BJ (cell line): ENCODE data around the gene LOX. TPM values are rescaled to one million over a fixed set of nuclear protein-coding genes. Genes with fewer than 3 reads are reported as not detected.

Source experiments
- CTCF ChIA-PET: fragments of 350-600 bp; formaldehyde crosslinking; extraction: SDS; loops from one replicate; lab custom pipeline; 2021; ENCODE audit warnings: antibody characterized with exemption, inconsistent platforms; lab: Yijun Ruan, JAX
- POLR2A ChIA-PET: fragments of 300-600 bp; sonication (Branson Sonifier 250); formaldehyde crosslinking; extraction: SDS; loops from one replicate; lab custom pipeline; 2021; ENCODE audit warnings: antibody characterized with exemption; lab: Charles Lee
- DNase-seq: peaks from one replicate; pipeline ENCODE4 v3.0.0-alpha.2; 2011; ENCODE audit warnings: low read depth
- H3K27me3 ChIP-seq: 2 replicates; pipeline ENCODE4 v1.6.0; 2011; ENCODE audit warnings: low read length; ENCODE audit not compliant: control insufficient read depth, insufficient read depth
- H3K36me3 ChIP-seq: 2 replicates; pipeline ENCODE4 v1.5.1; 2011; ENCODE audit warnings: low read length; ENCODE audit not compliant: control insufficient read depth, insufficient read depth
- H3K4me3 ChIP-seq: 2 replicates; pipeline ENCODE4 v1.5.1; 2011; ENCODE audit warnings: low read depth, mild to moderate bottlenecking, control low read depth, low read length
- polyA plus RNA-seq: library from polyadenylated mRNA; depleted of rRNA; stranded (reverse); fragments of >200 nt; gene quantifications from 2 replicates; pipeline ENCODE4 v1.2.3, GENCODE V29; 2011
- TF ChIP-seq, protein P1 (sequence below): IDR thresholded peaks from 2 replicates; pipeline ENCODE4 v1.5.1; 2011; ENCODE audit warnings: low read depth, mild to moderate bottlenecking, control low read depth, inconsistent platforms, low read length, moderate library complexity; ENCODE audit not compliant: insufficient read depth

Gene LOX
- polyA plus RNA-seq, 1 experiment: 668 TPM

DNA sequence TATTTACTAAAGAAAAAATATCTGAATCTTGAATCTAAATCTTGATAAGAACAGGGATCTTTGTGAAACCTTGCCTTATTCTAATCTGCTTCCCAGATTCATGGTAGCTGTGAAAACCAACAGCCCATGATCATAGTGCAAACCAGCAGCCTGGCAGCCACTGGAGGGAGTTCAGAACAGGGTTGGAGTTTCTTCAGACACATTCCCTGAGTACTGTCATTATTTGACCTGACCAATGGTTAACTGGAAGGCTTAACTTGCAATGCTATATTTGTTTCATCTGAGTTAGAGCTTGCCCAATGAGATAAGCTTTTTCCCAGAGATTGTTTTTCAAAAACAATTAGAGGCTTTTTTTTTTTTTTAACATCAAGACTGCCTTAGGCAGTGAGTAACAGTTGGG, 47.8 kb downstream of the LOX start:
- ChIA-PET CTCF (no interaction called here), POLR2A (interaction anchor here (0.6 kb wide), 1 partner anchor 113 kb away, joined by 6 read pairs; no protein-coding TSS in a partner anchor)
- DNase-seq: no peak
- no peaks in the 10 kb centered on the region for H3K36me3 ChIP-seq
- H3K27me3 ChIP-seq: no peaks in the 10 kb centered on the region
- H3K4me3 ChIP-seq: no peak overlapping the region
- TF ChIP-seq, protein P1, sequence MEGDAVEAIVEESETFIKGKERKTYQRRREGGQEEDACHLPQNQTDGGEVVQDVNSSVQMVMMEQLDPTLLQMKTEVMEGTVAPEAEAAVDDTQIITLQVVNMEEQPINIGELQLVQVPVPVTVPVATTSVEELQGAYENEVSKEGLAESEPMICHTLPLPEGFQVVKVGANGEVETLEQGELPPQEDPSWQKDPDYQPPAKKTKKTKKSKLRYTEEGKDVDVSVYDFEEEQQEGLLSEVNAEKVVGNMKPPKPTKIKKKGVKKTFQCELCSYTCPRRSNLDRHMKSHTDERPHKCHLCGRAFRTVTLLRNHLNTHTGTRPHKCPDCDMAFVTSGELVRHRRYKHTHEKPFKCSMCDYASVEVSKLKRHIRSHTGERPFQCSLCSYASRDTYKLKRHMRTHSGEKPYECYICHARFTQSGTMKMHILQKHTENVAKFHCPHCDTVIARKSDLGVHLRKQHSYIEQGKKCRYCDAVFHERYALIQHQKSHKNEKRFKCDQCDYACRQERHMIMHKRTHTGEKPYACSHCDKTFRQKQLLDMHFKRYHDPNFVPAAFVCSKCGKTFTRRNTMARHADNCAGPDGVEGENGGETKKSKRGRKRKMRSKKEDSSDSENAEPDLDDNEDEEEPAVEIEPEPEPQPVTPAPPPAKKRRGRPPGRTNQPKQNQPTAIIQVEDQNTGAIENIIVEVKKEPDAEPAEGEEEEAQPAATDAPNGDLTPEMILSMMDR: no peak

DNA sequence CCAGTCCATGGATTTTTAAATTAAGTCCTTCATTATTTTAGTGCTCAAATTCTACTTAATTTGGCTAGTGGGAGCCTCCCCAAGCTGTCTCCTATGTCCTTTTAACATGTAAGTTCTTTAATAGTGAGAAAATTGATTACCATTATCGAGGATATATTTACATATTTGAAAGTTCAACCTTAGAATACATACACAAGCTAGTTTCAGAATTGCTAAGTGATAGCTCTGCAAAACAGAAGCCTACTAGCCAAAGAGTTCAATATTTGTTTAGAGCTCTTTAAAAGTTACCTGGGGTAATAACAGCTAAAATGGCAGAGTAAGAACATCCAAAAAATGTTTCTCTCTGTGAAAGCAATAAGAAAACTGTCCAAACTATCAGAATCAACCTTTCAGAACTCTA, 48.2 kb downstream of the LOX start:
- CTCF ChIA-PET: no interaction called here
- Histone ChIP-seq H3K27me3 (no peaks in the 10 kb centered on the region), H3K4me3 (no peak overlapping the region), H3K36me3 (no peaks in the 10 kb centered on the region)
- DNase-seq: no peak
- POLR2A ChIA-PET: interaction anchor here (0.6 kb wide), 1 partner anchor 114 kb away, joined by 6 read pairs; no protein-coding TSS in a partner anchor
- TF ChIP-seq, protein P1: no peak

DNA sequence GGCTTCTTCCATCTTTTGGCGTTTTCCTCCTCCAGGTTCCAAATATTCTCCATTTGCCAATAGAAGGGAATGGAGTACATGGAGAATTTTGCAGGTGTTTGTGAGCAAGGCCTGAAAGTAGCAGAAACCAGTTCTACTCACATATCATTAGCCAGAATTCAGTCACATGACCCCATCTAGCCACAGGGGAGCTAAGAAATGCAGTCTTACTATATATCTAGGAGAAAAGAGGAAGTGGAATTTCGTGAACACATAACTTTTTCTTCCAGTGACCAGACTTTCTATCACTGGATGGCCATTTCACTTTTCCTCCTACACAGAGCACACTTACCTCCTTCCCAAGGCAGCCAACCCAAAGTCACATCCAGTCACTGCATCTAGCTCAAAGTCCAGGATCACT, 55.1 kb downstream of the LOX start:
- ChIA-PET POLR2A (no interaction called here), CTCF (no interaction called here)
- Histone ChIP-seq H3K36me3 (no peaks in the 10 kb centered on the region), H3K27me3 (no peaks in the 10 kb centered on the region), H3K4me3 (no peak overlapping the region)
- TF ChIP-seq, protein P1: no peak
- DNase-seq: no peak

DNA sequence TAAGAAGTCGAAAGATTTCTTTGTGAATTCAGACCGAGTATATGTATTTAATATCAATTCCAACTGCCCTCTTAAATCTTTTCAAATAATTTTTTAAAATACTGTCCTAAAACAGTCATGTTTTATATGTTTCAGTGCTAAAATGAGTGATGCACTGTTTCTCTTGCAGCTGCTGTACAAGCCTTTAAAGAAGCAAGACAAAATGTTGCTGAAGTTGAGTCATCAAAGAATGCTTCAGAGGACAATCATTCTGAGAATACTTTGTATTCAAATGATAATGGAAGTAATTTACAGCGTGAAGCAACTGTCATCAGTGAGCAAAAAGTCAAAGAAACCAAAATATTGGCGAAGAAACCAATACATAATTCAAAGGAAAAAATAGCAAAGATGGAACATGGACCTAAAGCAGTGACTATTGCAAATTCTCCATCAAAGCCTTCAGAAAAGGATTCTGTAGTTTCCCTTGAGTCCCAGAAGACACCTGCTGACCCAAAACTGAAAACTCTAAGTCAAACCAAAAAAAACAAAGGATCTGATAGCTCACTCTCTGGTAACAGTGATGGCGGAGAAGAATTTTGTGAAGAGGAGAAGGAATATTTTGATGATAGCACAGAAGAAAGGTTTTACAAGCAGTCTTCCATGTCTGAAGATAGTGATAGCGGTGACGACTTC, 58.0 kb downstream of the LOX start:
- Histone ChIP-seq H3K36me3 (no peaks in the 10 kb centered on the region), H3K4me3 (no peak overlapping the region), H3K27me3 (no peaks in the 10 kb centered on the region)
- no peak for DNase-seq
- ChIA-PET POLR2A (no interaction called here), CTCF (no interaction called here)
- TF ChIP-seq, protein P1: no peak

DNA sequence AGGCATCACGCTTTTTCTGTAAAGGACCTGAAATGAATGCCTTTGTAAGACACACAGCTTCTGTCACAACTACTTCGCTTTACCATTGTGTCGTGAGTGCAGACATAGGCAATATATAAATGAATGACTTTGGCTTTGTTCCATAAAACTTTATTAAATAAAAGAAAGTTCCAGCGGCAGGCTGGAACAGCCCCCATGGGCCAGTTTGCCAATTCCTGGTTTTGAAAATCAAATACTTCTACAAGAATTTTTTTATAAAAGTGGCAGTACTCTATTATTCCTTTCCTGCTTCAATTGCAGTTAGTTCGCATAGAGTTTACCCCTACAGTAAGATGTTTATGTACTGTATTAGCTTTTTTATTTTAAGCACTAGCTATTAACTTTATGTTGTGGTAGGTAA, 62.6 kb downstream of the LOX start:
- CTCF ChIA-PET: no interaction called here
- no peaks in the 10 kb centered on the region for H3K27me3 ChIP-seq
- POLR2A ChIA-PET: no interaction called here
- TF ChIP-seq, protein P1: no peak
- no peaks in the 10 kb centered on the region for H3K36me3 ChIP-seq
- no peak overlapping the region for H3K4me3 ChIP-seq
- no peak for DNase-seq
